ENCODE results near the gene CHD2.

DNA sequence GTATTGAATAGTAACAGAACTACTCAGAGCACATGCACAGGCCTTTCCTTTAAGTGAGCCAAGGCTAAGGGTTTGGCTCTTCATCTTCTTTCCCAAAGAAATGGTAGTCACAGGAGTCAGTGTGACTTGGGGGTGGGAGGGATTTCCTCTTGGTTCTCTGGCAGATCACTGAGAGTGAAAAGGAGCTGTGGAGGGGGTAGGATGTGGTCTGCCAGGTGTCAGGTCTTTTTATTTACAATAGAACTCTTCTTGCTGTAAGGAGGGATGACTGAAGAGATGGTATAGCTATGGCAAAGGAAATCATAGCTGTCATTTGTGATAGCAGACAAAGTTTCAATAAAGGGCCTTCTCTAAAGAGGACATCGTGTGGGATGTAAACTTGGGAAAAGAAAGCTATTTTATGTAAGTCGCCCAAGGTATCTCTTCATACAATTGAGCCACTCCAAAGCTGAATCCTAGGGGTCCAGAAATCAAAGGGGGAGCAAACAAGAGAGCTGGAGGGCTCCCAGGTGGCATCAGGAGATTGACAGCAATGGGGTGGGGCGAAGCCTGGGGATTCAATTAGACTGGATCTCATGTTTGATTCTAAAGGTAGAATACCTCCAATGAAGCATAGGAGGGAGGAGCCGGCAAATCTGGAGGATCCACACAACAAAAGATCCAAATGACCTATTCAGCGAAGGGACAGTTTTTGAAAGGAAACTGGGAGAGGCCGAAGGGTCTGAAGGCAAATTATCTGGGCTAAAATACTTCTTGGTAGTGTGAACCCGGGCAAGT, 20.0 kb upstream of the CHD2 start:
- TF ChIP-seq, protein P1, sequence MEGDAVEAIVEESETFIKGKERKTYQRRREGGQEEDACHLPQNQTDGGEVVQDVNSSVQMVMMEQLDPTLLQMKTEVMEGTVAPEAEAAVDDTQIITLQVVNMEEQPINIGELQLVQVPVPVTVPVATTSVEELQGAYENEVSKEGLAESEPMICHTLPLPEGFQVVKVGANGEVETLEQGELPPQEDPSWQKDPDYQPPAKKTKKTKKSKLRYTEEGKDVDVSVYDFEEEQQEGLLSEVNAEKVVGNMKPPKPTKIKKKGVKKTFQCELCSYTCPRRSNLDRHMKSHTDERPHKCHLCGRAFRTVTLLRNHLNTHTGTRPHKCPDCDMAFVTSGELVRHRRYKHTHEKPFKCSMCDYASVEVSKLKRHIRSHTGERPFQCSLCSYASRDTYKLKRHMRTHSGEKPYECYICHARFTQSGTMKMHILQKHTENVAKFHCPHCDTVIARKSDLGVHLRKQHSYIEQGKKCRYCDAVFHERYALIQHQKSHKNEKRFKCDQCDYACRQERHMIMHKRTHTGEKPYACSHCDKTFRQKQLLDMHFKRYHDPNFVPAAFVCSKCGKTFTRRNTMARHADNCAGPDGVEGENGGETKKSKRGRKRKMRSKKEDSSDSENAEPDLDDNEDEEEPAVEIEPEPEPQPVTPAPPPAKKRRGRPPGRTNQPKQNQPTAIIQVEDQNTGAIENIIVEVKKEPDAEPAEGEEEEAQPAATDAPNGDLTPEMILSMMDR (conservative IDR thresholded peaks at IDR 0.05): no peak
- no peak for TF ChIP-seq EZH2 (IDR thresholded peaks at IDR 0.05; ENCODE audit: low read depth)
